Mesothelial cell of epicardium (in vitro differentiated cells): ENCODE results near the gene FAM3C. TPM values are rescaled to one million over a fixed set of nuclear protein-coding genes. Genes with fewer than 3 reads are reported as not detected.

Experiments used
- DNase-seq, 2 experiments: peaks; one replicate each; pipeline ENCODE4 v3.0.0; 2021; ENCODE audit warnings: low spot score in 2 of 2; ENCODE audit not compliant: unreplicated experiment in 2 of 2
- H3K27ac Mint-ChIP-seq: 2 replicates; pipeline ENCODE4 v1.8.0; 2021; ENCODE audit warnings: mixed read lengths
- H3K27me3 Mint-ChIP-seq: 2 replicates; pipeline ENCODE4 v1.8.0; 2021; ENCODE audit warnings: low read depth, mixed read lengths
- H3K36me3 Mint-ChIP-seq: 2 replicates; pipeline ENCODE4 v1.8.0; 2021; ENCODE audit warnings: mixed read lengths
- H3K4me1 Mint-ChIP-seq: 2 replicates; pipeline ENCODE4 v1.8.0; 2021; ENCODE audit warnings: mixed read lengths
- H3K4me3 Mint-ChIP-seq: 2 replicates; pipeline ENCODE4 v1.8.0; 2021; ENCODE audit warnings: mild to moderate bottlenecking, moderate library complexity, mixed read lengths
- H3K9me3 Mint-ChIP-seq: 2 replicates; pipeline ENCODE4 v1.8.0; 2021; ENCODE audit warnings: mixed read lengths
- total RNA-seq: library from RNA; stranded (reverse); gene quantifications from 3 replicates; pipeline ENCODE4 v1.2.1, GENCODE V29; 2021
- TF ChIP-seq, protein P1 (sequence below): fragments of 200-600 bp; sonication (generic); IDR thresholded peaks from one replicate; pipeline ENCODE4 v1.5.0; 2021; ENCODE audit warnings: antibody characterized with exemption; ENCODE audit not compliant: unreplicated experiment

The FAM3C gene
- total RNA-seq, 1 donor from 2014 or later: 78.2 TPM

DNA sequence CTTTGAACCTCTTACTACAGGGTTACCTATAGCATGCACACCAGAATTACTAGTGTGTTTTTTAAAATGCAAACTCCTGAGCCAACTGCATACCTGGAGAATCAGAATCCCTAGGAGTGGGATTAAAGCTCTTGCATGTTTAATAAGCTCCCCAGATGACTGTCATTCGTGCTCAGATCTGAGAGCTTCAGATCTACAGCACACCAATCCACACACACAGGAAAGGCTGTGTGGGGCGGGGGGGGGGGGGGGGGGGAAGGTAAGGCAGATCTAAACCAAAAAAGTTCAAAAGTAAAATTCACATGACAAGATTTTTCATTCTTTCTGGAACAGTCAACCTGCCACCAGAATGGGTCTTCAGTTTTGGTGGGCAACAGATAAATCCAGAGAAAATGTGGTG lies 5.5 kb downstream of the FAM3C start:
- Mint-ChIP-seq H3K36me3 (peaks cover 18% of the 10 kb centered on the region), H3K27ac (no peak overlapping the region), H3K27me3 (no peaks in the 10 kb centered on the region), H3K4me3 (no peak overlapping the region), H3K4me1 (peaks cover 58% of the 10 kb centered on the region), H3K9me3 (peaks cover 9% of the 10 kb centered on the region)
- TF ChIP-seq, protein P1, sequence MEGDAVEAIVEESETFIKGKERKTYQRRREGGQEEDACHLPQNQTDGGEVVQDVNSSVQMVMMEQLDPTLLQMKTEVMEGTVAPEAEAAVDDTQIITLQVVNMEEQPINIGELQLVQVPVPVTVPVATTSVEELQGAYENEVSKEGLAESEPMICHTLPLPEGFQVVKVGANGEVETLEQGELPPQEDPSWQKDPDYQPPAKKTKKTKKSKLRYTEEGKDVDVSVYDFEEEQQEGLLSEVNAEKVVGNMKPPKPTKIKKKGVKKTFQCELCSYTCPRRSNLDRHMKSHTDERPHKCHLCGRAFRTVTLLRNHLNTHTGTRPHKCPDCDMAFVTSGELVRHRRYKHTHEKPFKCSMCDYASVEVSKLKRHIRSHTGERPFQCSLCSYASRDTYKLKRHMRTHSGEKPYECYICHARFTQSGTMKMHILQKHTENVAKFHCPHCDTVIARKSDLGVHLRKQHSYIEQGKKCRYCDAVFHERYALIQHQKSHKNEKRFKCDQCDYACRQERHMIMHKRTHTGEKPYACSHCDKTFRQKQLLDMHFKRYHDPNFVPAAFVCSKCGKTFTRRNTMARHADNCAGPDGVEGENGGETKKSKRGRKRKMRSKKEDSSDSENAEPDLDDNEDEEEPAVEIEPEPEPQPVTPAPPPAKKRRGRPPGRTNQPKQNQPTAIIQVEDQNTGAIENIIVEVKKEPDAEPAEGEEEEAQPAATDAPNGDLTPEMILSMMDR: no peak
- no peak for DNase-seq

DNA sequence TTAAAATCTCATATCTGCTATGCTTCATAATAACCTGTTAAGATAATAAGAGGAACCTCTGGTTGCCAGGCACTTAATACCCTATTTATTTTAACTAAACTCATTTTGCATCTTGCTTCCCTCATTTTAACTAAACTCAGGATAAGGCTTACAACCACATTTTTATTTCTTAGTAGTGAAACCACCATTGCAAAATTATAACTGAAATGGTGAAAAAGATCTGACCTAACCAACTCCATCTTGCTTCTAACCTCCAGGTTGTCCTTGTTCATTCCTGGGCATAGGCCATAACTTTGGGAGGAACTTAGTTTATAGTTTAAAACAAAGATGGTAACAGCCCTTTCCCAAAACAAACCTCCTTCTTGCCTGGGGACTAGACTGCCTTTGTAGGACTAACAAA lies 6.0 kb downstream of the FAM3C start:
- TF ChIP-seq, protein P1: no peak
- Mint-ChIP-seq H3K36me3 (peaks cover 18% of the 10 kb centered on the region), H3K4me3 (no peak overlapping the region), H3K27ac (peak overlapping the region; percentile 30), H3K27me3 (no peaks in the 10 kb centered on the region), H3K4me1 (peaks cover 63% of the 10 kb centered on the region), H3K9me3 (peaks cover 9% of the 10 kb centered on the region)
- DNase-seq: no peak

DNA sequence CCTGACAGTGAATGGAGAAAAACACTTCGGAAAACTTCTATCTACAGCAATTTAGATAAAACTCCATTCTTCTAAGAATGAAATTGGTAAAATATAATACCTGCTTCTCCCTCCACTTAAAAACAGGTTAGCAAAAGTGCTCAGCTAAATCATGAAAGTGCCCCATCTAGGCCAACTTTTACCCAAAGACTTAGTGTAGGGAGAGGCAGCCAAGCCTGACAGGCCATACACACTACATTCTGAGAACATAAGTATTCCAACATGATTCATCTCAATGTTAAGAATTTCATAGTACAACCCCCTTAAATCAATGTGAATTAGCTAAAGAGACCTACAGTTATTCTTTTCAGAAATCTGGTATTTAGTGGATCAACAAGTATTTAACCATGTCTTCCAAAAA lies 7.2 kb downstream of the FAM3C start:
- Mint-ChIP-seq H3K4me3 (no peak overlapping the region), H3K27me3 (no peaks in the 10 kb centered on the region), H3K36me3 (peaks cover 17% of the 10 kb centered on the region), H3K9me3 (peaks cover 9% of the 10 kb centered on the region), H3K4me1 (peaks cover 65% of the 10 kb centered on the region), H3K27ac (peak overlapping the region; percentile 62)
- TF ChIP-seq, protein P1: no peak
- no peak for DNase-seq

DNA sequence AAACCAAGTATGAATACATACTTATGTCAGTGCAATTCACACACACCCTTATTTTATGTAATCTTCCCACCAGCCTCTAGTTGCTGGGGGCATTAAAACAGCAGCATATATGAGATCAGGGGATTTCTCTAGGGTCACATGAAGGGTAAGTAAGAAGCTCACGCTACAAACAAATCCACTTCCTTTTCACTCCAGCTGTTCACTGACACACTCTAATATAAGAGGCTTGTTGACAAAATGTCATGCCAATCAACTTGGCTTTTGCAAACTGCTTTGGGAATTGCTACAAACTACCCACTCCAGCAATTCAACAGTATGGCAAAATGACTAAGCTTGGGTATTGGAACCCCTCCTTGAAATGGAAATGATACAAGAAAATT lies 10.3 kb downstream of the FAM3C start:
- no peak overlapping the region for H3K4me3 Mint-ChIP-seq
- H3K36me3 Mint-ChIP-seq: no peaks in the 10 kb centered on the region
- peaks cover 67% of the 10 kb centered on the region for H3K4me1 Mint-ChIP-seq
- no peaks in the 10 kb centered on the region for H3K27me3 Mint-ChIP-seq
- TF ChIP-seq, protein P1: no peak
- H3K27ac Mint-ChIP-seq: peak overlapping the region; percentile 64
- DNase-seq: no peak
- H3K9me3 Mint-ChIP-seq: no peaks in the 10 kb centered on the region

DNA sequence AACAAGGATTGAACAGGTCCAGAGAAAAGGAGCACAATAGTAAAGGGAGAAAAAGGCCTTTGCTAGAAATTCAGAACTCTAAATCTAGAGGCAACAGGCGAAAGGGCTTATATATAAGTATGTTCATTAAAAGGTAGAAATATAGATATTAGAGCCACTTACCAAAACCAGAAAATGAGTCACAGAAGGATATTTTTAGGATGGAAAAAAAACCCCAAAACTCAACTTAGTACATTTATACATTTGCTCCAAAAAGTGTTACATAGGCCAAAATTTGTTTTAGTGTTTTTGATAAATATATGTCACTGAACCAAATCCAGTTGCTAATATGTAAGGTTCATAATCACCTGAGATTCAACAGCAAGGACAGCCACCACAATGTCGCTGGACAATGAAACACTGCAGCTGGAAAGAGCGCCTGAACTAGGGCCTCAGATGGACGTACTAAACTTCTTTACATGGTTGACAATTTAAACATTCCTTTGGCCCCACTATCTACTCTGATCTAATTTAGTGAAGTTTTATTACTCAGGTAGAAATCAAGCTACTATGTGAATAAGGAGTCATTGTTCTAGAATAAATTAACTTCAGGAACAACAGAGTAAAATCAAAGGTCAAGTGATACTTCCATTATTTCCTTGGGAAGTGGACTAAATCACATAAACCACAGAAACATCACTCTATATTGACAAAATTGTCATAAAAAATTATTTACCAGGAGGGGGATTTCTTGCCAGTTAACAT lies 10.9 kb downstream of the FAM3C start:
- TF ChIP-seq, protein P1: no peak
- no peaks in the 10 kb centered on the region for H3K9me3 Mint-ChIP-seq
- H3K4me3 Mint-ChIP-seq: no peak overlapping the region
- H3K27me3 Mint-ChIP-seq: no peaks in the 10 kb centered on the region
- peak overlapping the region; percentile 31 for H3K27ac Mint-ChIP-seq
- no peak for DNase-seq
- H3K4me1 Mint-ChIP-seq: peaks cover 68% of the 10 kb centered on the region
- H3K36me3 Mint-ChIP-seq: no peaks in the 10 kb centered on the region
